ENCODE data around the gene HNRNPF.
"Not testable (repeated sequence)": the region's sequence is repeated elsewhere in the genome, so short reads cannot be mapped to it uniquely, and the experiment has no call there.

The HNRNPF gene

GRCh38 chr10:43339136-43339535 is 69.8 kb downstream of the HNRNPF start:
- ChIA-PET POLR2A (no interaction called here), CTCF (interaction anchor here (1.6 kb wide), 1 partner anchor 10 kb away, joined by 3 read pairs; no protein-coding TSS in a partner anchor)
- no peak overlapping the region for H3K4me3 ChIP-seq (ENCODE audit: low read depth, low read length)
- no peak for TF ChIP-seq CTCF (IDR thresholded peaks at IDR 0.05; ENCODE audit: insufficient read depth, low read length, missing control alignments)
- no peak for DNase-seq (ENCODE audit: low read depth, low spot score)

GRCh38 chr10:43338117-43338516 is 70.9 kb downstream of the HNRNPF start:
- POLR2A ChIA-PET, result no interaction called here
- no peak for TF ChIP-seq CTCF (IDR thresholded peaks at IDR 0.05; ENCODE audit: insufficient read depth, low read length, missing control alignments)

GRCh38 chr10:43337536-43337935 is 71.5 kb downstream of the HNRNPF start:
- H3K4me3 ChIP-seq (ENCODE audit: low read depth, low read length); DNase-seq (ENCODE audit: low read depth, low spot score); POLR2A ChIA-PET: not testable (repeated sequence)
- CTCF ChIA-PET, result interaction anchor here (1.6 kb wide), 1 partner anchor 11 kb away, joined by 3 read pairs; no protein-coding TSS in a partner anchor

More at GRCh38 chr10:43338117-43338516, 70.9 kb downstream of the HNRNPF start:
- CTCF ChIA-PET, result interaction anchor here (1.6 kb wide), 1 partner anchor 11 kb away, joined by 3 read pairs; no protein-coding TSS in a partner anchor
- no peak overlapping the region for H3K4me3 ChIP-seq (ENCODE audit: low read depth, low read length)
- DNase-seq (ENCODE audit: low read depth, low spot score), result no peak

GRCh38 chr10:43336641-43337318 is 72.2 kb downstream of the HNRNPF start:
- DNase-seq (ENCODE audit: low read depth, low spot score), result no peak
- POLR2A ChIA-PET, result no interaction called here
- CTCF ChIA-PET, result interaction anchor here (0.5 kb wide), 1 partner anchor 43 kb away, joined by 3 read pairs; no protein-coding TSS in a partner anchor
- TF ChIP-seq CTCF (IDR thresholded peaks at IDR 0.05; ENCODE audit: insufficient read depth, low read length, missing control alignments), result no peak
- H3K4me3 ChIP-seq (ENCODE audit: low read depth, low read length), result no peak overlapping the region

GRCh38 chr10:43336061-43336460 is 72.9 kb downstream of the HNRNPF start:
- ChIA-PET POLR2A (no interaction called here), CTCF (interaction anchor here (0.5 kb wide), 1 partner anchor 42 kb away, joined by 3 read pairs; no protein-coding TSS in a partner anchor)
- no peak overlapping the region for H3K4me3 ChIP-seq (ENCODE audit: low read depth, low read length)
- no peak for TF ChIP-seq CTCF (IDR thresholded peaks at IDR 0.05; ENCODE audit: insufficient read depth, low read length, missing control alignments)
- DNase-seq (ENCODE audit: low read depth, low spot score), result no peak
